Measurements from ENCODE around the gene TPSAB1.

TPSAB1 gene

DNA sequence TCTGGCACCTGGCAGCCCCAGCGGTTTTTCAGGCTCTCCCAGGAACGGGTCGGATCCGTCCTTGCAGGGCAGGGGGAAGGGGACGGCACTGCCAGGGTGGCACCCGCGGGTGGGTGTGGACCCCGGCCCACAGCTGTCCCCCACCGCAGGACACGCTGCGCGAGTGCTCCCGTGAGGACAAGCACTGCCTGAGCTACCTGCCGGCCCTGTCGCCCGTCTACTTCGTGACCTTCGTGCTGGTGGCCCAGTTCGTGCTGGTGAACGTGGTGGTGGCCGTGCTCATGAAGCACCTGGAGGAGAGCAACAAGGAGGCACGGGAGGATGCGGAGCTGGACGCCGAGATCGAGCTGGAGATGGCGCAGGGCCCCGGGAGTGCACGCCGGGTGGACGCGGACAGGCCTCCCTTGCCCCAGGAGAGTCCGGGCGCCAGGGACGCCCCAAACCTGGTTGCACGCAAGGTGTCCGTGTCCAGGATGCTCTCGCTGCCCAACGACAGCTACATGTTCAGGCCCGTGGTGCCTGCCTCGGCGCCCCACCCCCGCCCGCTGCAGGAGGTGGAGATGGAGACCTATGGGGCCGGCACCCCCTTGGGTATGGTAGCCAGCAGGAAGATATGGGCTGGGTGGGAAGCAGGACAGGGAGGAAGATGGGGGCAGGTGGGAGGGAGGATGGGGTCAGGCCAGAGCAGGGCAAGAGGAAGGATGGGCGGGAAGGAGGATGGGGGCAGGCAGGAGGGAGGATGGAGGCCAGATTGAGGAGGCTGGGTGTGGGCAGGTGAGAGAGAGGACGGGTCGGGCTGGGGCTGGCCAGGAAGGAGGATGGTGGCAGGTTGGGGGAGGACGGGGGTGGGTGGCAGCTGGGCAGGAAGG lies 22.2 kb upstream of the TPSAB1 start:
- DNase-seq (ENCODE audit: low read depth), result no peak
- H3K4me3 ChIP-seq (ENCODE audit: low read depth, low read length), result no peak overlapping the region
- TF ChIP-seq MYC (IDR thresholded peaks at IDR 0.05; ENCODE audit: low read depth, low read length) (no peak), POLR2A (IDR thresholded peaks at IDR 0.05; ENCODE audit: extremely low read depth, insufficient read length) (no peak), MAX (IDR thresholded peaks at IDR 0.05; ENCODE audit: low read depth, low read length) (no peak), CTCF (IDR thresholded peaks at IDR 0.05; ENCODE audit: low read depth, low read length) (no peak)

- H3K4me3 ChIP-seq (ENCODE audit: low read depth, low read length), result no peak overlapping the region
- DNase-seq (ENCODE audit: low read depth), result no peak
- no peak for TF ChIP-seq POLR2A (IDR thresholded peaks at IDR 0.05; ENCODE audit: extremely low read depth, insufficient read length)
- no peak for TF ChIP-seq CTCF (IDR thresholded peaks at IDR 0.05; ENCODE audit: low read depth, low read length)
- no peak for TF ChIP-seq MAX (IDR thresholded peaks at IDR 0.05; ENCODE audit: low read depth, low read length)
- TF ChIP-seq MYC (IDR thresholded peaks at IDR 0.05; ENCODE audit: low read depth, low read length), result no peak
Observed at GRCh38 chr16:1218930-1219611, 21.4 kb upstream of the TPSAB1 start.

DNA sequence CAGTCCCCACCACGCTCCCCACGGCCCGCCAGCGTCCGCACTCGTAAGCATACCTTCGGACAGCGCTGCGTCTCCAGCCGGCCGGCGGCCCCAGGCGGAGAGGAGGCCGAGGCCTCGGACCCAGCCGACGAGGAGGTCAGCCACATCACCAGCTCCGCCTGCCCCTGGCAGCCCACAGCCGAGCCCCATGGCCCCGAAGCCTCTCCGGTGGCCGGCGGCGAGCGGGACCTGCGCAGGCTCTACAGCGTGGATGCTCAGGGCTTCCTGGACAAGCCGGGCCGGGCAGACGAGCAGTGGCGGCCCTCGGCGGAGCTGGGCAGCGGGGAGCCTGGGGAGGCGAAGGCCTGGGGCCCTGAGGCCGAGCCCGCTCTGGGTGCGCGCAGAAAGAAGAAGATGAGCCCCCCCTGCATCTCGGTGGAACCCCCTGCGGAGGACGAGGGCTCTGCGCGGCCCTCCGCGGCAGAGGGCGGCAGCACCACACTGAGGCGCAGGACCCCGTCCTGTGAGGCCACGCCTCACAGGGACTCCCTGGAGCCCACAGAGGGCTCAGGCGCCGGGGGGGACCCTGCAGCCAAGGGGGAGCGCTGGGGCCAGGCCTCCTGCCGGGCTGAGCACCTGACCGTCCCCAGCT lies 20.3 kb upstream of the TPSAB1 start:
- DNase-seq (ENCODE audit: low read depth), result no peak
- H3K4me3 ChIP-seq (ENCODE audit: low read depth, low read length), result no peak overlapping the region
- TF ChIP-seq CTCF (IDR thresholded peaks at IDR 0.05; ENCODE audit: low read depth, low read length) (no peak), MYC (IDR thresholded peaks at IDR 0.05; ENCODE audit: low read depth, low read length) (no peak), MAX (IDR thresholded peaks at IDR 0.05; ENCODE audit: low read depth, low read length) (no peak)

- DNase-seq (ENCODE audit: low read depth), result no peak
- H3K4me3 ChIP-seq (ENCODE audit: low read depth, low read length), result no peak overlapping the region
- TF ChIP-seq MAX (IDR thresholded peaks at IDR 0.05; ENCODE audit: low read depth, low read length) (no peak), CTCF (IDR thresholded peaks at IDR 0.05; ENCODE audit: low read depth, low read length) (no peak), MYC (IDR thresholded peaks at IDR 0.05; ENCODE audit: low read depth, low read length) (no peak), POLR2A (IDR thresholded peaks at IDR 0.05; ENCODE audit: extremely low read depth, insufficient read length) (no peak)
Observed at GRCh38 chr16:1220841-1221627, 19.5 kb upstream of the TPSAB1 start.
